ENCODE data around the gene ARPP19. TPM values are rescaled to one million over a fixed set of nuclear protein-coding genes. Genes with fewer than 3 reads are reported as not detected.
A peak's percentile ranks its signal among the peaks of the same experiment; 100 is the strongest.
"Not testable (repeated sequence)": the region's sequence is repeated elsewhere in the genome, so short reads cannot be mapped to it uniquely, and the experiment has no call there.

The ARPP19 gene
- total RNA-seq, 2 experiments from 2014 or later, result 48.0 to 101 TPM

DNA sequence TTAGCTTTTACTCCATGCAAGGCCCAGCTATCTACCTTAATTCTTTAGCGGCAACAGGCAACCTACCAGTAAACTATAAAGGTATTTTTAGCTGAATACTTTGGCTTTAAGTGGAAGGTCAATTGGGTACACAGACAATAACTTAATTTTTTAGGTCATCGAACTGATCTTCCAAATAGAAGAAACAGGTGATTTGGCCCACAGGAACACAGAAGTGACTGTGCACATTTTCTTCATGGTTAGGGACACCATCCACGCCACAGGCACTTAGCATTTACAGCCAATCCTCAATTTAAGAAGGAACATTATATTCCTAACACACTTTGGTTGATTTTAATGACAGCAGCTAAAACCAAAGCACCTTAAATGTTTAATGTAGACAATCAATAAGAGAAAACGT, 1.9 kb downstream of the ARPP19 start:
- Histone ChIP-seq H3K9me2 (ENCODE audit: insufficient read depth, low read length) (no peaks in the 10 kb centered on the region), H2AFZ (ENCODE audit: low read length) (no peak overlapping the region), H3K36me3 (ENCODE audit: insufficient read depth, low read length) (peaks cover 49% of the 10 kb centered on the region), H3K4me2 (ENCODE audit: low read length) (peak overlapping the region; percentile 93), H3K79me2 (ENCODE audit: insufficient read depth, low read depth, low read length) (peaks cover 67% of the 10 kb centered on the region), H3K4me1 (ENCODE audit: insufficient read depth, low read length, poor library complexity, severe bottlenecking) (peaks cover 30% of the 10 kb centered on the region), H3K27ac (ENCODE audit: low read depth, low read length, poor library complexity, severe bottlenecking) (peak overlapping the region; percentile 75), H4K20me1 (ENCODE audit: insufficient read depth, low read length) (peaks cover 13% of the 10 kb centered on the region), H3K9me3 (ENCODE audit: low read length) (no peaks in the 10 kb centered on the region), H3K4me3 (ENCODE audit: low read depth, low read length, poor library complexity, severe bottlenecking) (peak overlapping the region; percentile 85)
- CTCF ChIA-PET (ENCODE audit: unreplicated experiment), result no interaction called here
- POLR2A ChIA-PET, result interaction anchor here (0.6 to 1.9 kb wide), 8 partner anchors 8 to 131 kb away, joined by 3 to 6 read pairs (median 3); no protein-coding TSS in a partner anchor
- peak; percentile 18 for DNase-seq (ENCODE audit: low spot score)
- intact Hi-C loops (cut with micrococcal nuclease; ENCODE audit: unreplicated experiment), result loop anchor here (1.0 kb wide), 1 partner anchor 166 kb away; no protein-coding TSS in a partner anchor
- no TSS peak for BruUV-seq (replicated peaks)
- TF ChIP-seq, protein P1, sequence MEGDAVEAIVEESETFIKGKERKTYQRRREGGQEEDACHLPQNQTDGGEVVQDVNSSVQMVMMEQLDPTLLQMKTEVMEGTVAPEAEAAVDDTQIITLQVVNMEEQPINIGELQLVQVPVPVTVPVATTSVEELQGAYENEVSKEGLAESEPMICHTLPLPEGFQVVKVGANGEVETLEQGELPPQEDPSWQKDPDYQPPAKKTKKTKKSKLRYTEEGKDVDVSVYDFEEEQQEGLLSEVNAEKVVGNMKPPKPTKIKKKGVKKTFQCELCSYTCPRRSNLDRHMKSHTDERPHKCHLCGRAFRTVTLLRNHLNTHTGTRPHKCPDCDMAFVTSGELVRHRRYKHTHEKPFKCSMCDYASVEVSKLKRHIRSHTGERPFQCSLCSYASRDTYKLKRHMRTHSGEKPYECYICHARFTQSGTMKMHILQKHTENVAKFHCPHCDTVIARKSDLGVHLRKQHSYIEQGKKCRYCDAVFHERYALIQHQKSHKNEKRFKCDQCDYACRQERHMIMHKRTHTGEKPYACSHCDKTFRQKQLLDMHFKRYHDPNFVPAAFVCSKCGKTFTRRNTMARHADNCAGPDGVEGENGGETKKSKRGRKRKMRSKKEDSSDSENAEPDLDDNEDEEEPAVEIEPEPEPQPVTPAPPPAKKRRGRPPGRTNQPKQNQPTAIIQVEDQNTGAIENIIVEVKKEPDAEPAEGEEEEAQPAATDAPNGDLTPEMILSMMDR (conservative IDR thresholded peaks at IDR 0.05; ENCODE audit: low read length), result no peak
- TF ChIP-seq EZH2phosphoT487 (IDR thresholded peaks at IDR 0.05; ENCODE audit: borderline replicate concordance, low read depth, low read length), result no peak

DNA sequence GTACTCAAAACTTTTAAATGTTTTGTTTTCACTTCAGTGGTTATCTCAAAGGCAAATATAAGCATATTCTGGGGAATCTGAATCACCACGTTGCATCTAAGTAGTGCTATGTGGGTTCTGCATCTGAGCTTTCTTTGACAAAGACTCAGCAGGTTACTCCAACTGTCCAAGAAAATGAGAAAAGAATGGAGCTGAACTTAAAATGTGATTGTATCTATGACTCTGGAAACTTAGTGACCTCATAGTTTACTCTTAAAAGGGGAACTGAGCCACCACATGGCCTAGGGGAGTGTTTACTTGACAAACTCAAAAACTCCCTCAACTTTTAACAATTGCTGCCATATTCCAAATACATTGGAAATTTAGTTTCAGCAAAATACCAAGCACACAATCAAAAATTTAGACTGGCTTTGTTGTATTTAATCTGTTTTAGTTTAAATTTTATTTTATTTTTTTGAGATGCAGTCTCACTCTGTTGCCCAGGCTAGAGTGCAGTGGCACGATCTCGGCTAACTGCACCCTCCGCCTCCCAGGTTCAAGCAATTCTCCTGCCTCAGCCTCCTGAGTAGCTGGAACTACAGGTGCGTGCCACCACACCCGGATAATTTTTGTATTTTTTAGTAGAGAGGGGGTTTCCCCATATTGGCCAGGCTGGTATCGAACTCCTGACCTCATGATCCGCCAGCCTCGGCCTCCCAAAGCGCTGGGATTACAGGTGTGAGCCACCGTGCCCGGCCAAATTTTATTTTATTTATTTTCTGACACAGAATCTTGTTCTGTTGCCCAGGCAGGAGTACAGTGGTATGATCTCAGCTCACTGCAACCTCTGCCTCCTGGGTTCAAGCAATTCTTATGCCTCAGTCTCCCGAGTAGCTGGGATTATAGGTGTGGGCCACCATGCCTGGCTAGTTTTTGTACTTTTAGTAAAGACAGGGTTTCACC, 3.1 kb downstream of the ARPP19 start:
- Histone ChIP-seq H3K79me2 (ENCODE audit: insufficient read depth, low read depth, low read length) (peaks cover 79% of the 10 kb centered on the region), H3K4me1 (ENCODE audit: insufficient read depth, low read length, poor library complexity, severe bottlenecking) (peaks cover 30% of the 10 kb centered on the region), H4K20me1 (ENCODE audit: insufficient read depth, low read length) (peaks cover 13% of the 10 kb centered on the region), H3K4me2 (ENCODE audit: low read length) (peak overlapping the region; percentile 93), H3K36me3 (ENCODE audit: insufficient read depth, low read length) (peaks cover 61% of the 10 kb centered on the region)
- H3K4me3 ChIP-seq (ENCODE audit: low read depth, low read length, poor library complexity, severe bottlenecking); BruUV-seq (replicated peaks); H2AFZ ChIP-seq (ENCODE audit: low read length); H3K9me3 ChIP-seq (ENCODE audit: low read length); intact Hi-C loops (cut with micrococcal nuclease; ENCODE audit: unreplicated experiment); H3K9me2 ChIP-seq (ENCODE audit: insufficient read depth, low read length); H3K27ac ChIP-seq (ENCODE audit: low read depth, low read length, poor library complexity, severe bottlenecking); CTCF ChIA-PET (ENCODE audit: unreplicated experiment): not testable (repeated sequence)
- POLR2A ChIA-PET, result interaction anchor here (0.6 to 3.3 kb wide), 8 partner anchors 9 to 90 kb away, joined by 3 to 21 read pairs (median 4); no protein-coding TSS in a partner anchor
- DNase-seq (ENCODE audit: low spot score), result peak; percentile 55

DNA sequence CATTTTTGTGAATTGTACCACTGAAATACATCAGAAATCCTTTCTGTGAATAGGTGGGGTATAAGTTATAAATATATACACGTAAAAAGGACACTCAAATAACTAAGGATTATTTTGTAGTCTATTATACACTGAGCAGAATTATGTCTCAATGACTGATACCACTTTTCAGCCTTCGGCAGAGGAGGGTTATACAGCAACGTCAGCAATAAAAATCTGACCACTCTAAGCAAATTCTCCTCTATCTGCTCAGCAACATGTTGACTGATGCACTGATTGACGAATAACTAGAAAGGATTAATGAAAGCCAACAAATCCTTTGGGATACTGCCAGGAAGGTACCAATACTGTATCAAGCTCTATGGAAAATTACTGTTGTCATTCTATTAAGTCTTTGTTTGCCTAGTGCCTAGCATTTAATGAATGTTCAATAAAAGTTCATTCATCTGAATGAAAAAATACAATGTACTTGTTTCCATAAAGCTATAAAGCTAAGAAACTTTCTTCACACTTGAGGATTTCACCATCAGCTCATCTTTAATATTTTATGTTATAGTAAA, 5.2 kb downstream of the ARPP19 start:
- intact Hi-C loops (cut with micrococcal nuclease; ENCODE audit: unreplicated experiment), result no loop called here
- Histone ChIP-seq H3K4me2 (ENCODE audit: low read length) (no peak overlapping the region), H3K79me2 (ENCODE audit: insufficient read depth, low read depth, low read length) (peaks cover 100% of the 10 kb centered on the region), H3K9me3 (ENCODE audit: low read length) (peaks cover 18% of the 10 kb centered on the region; the same call in 1 of the 2 replicates), H3K4me1 (ENCODE audit: insufficient read depth, low read length, poor library complexity, severe bottlenecking) (peaks cover 25% of the 10 kb centered on the region), H3K4me3 (ENCODE audit: low read depth, low read length, poor library complexity, severe bottlenecking) (no peak overlapping the region), H4K20me1 (ENCODE audit: insufficient read depth, low read length) (peaks cover 13% of the 10 kb centered on the region), H2AFZ (ENCODE audit: low read length) (no peak overlapping the region), H3K27ac (ENCODE audit: low read depth, low read length, poor library complexity, severe bottlenecking) (no peak overlapping the region), H3K9me2 (ENCODE audit: insufficient read depth, low read length) (no peaks in the 10 kb centered on the region), H3K36me3 (ENCODE audit: insufficient read depth, low read length) (peaks cover 83% of the 10 kb centered on the region)
- ChIA-PET CTCF (ENCODE audit: unreplicated experiment) (no interaction called here), POLR2A (interaction anchor here (0.6 to 3.3 kb wide), 10 partner anchors 9 to 376 kb away, joined by 3 to 21 read pairs (median 4); no protein-coding TSS in a partner anchor)
- no peak for TF ChIP-seq EZH2phosphoT487 (IDR thresholded peaks at IDR 0.05; ENCODE audit: borderline replicate concordance, low read depth, low read length)
- TF ChIP-seq, protein P1 (conservative IDR thresholded peaks at IDR 0.05; ENCODE audit: low read length), result no peak
- BruUV-seq (replicated peaks), result no TSS peak
- DNase-seq (ENCODE audit: low spot score), result no peak
